K562 (cell line): ENCODE measurements around the gene BZW2. TPM values are rescaled to one million over a fixed set of nuclear protein-coding genes. Genes with fewer than 3 reads are reported as not detected.

Experiments
- ATAC-seq: fragments of 200-7000 bp; cut with Tn5 transposase; 3 replicates; pipeline ENCODE4 v1.9.1; 2020; ENCODE audit warnings: moderate library complexity
- BruUV-seq: library from RNA; stranded (reverse); fragments of 400-500 nt; replicated peaks from 2 replicates; lab custom pipeline; 2021; lab: Mats Ljungman, UMichigan
- CTCF ChIA-PET: fragments of 300-600 bp; formaldehyde crosslinking; extraction: SDS; loops from one replicate; lab custom pipeline; 2021; ENCODE audit warnings: low intra/inter-chr PET ratio; lab: Yijun Ruan, JAX
- POLR2A ChIA-PET: fragments of 300-600, 350-650 bp; sonication (Branson Sonifier 250); formaldehyde crosslinking; extraction: SDS; loops from one replicate; lab custom pipeline; 2021; ENCODE audit warnings: antibody characterized with exemption, inconsistent platforms; lab: Yijun Ruan, JAX
- DNase-seq, 4 experiments: peaks; one replicate each; pipeline versions ENCODE4 v3.0.0 to v3.0.0-alpha.2; 2011 to 2018; ENCODE audit warnings: low spot score in 3 of 4, mixed read lengths in 3 of 4; ENCODE audit errors: extremely low read depth in 1 of 4
- FAIRE-seq: peaks from 2 replicates; lab custom pipeline; 2011; peaks lifted over from hg19 to GRCh38; lab: Jason Lieb, UNC
- H2AFZ ChIP-seq: 2 replicates; pipeline ENCODE4 v1.6.0; 2011; ENCODE audit warnings: low read depth, low read length, control low read depth, inconsistent platforms
- H3K27ac ChIP-seq: fragments of 200-600 bp; 3 replicates; pipeline ENCODE4 v1.8.0; 2011; ENCODE audit warnings: low read depth, mild to moderate bottlenecking, control low read depth, inconsistent platforms, low read length, moderate library complexity, mixed read lengths; ENCODE audit errors: extremely low read depth
- H3K27me3 ChIP-seq, 2 experiments: fragments of 300-600 bp in 1 of 2; 2 replicates in 1 of 2; 3 replicates in 1 of 2; pipeline versions ENCODE4 v1.6.0 to v1.8.0; 2011; ENCODE audit warnings: inconsistent platforms in 2 of 2, low read length in 2 of 2, mild to moderate bottlenecking in 1 of 2, mixed read lengths in 1 of 2, moderate library complexity in 1 of 2; ENCODE audit not compliant: control insufficient read depth in 2 of 2, insufficient read depth in 2 of 2
- H3K36me3 ChIP-seq: fragments of 300-600 bp; 3 replicates; pipeline ENCODE4 v1.8.0; 2011; ENCODE audit warnings: mild to moderate bottlenecking, low read length, inconsistent platforms; ENCODE audit not compliant: control insufficient read depth, insufficient read depth
- H3K4me1 ChIP-seq, 2 experiments: fragments of 200-600 bp in 1 of 2; replicated peaks in 1 of 2; 2 replicates in 1 of 2; 3 replicates in 1 of 2; pipeline versions ENCODE4 v1.5.1 to v1.8.0; 2011; ENCODE audit warnings: inconsistent platforms in 2 of 2, low read length in 2 of 2, mild to moderate bottlenecking in 1 of 2, mixed read lengths in 1 of 2, moderate library complexity in 1 of 2; ENCODE audit not compliant: control insufficient read depth in 2 of 2, insufficient read depth in 2 of 2
- H3K4me2 ChIP-seq: 2 replicates; pipeline ENCODE4 v1.6.1; 2011; ENCODE audit warnings: low read length, control low read depth, inconsistent platforms, mixed read lengths; ENCODE audit not compliant: insufficient read depth
- H3K4me3 ChIP-seq: fragments of 200-600 bp; sonication (generic), shearing (Covaris generic); 2 replicates; pipeline ENCODE4 v1.5.1; 2016; ENCODE audit warnings: control low read depth, inconsistent platforms
- H3K79me2 ChIP-seq: fragments of 200-600 bp; 3 replicates; pipeline ENCODE4 v1.8.0; 2011; ENCODE audit warnings: low read length, inconsistent platforms; ENCODE audit not compliant: control insufficient read depth, insufficient read depth
- H3K9ac ChIP-seq, 2 experiments: 2 replicates each; pipeline versions ENCODE4 v1.6.0 to v1.6.1; 2011; ENCODE audit warnings: low read depth in 2 of 2, low read length in 2 of 2, control low read depth in 1 of 2, inconsistent platforms in 1 of 2, mild to moderate bottlenecking in 1 of 2, mixed read lengths in 1 of 2; ENCODE audit not compliant: insufficient read depth in 1 of 2
- H3K9me1 ChIP-seq: one replicate; pipeline ENCODE4 v1.6.0; 2011; ENCODE audit warnings: inconsistent platforms, mild to moderate bottlenecking, low read length, moderate library complexity; ENCODE audit not compliant: control insufficient read depth, insufficient read depth
- H3K9me3 ChIP-seq: replicated peaks from 2 replicates; pipeline ENCODE4 v1.5.1; 2011; ENCODE audit warnings: low read depth, low read length, inconsistent platforms; ENCODE audit not compliant: control insufficient read depth, insufficient read depth
- H4K20me1 ChIP-seq: replicated peaks from 2 replicates; pipeline ENCODE4 v1.6.1; 2011; ENCODE audit warnings: low read length, inconsistent platforms, mixed read lengths; ENCODE audit not compliant: control insufficient read depth, insufficient read depth
- BRD9 ChIP-seq: fragments of 450-650 bp; IDR thresholded peaks from 2 replicates; pipeline ENCODE4 v1.6.1; 2018; ENCODE audit warnings: low read depth; ENCODE audit not compliant: partially characterized antibody
- CBX2 ChIP-seq: fragments of 200-600 bp; sonication (generic); IDR thresholded peaks from one replicate; pipeline ENCODE4 v1.6.1; 2012; ENCODE audit warnings: mild to moderate bottlenecking, low read length, inconsistent platforms; ENCODE audit not compliant: insufficient read depth, poor library complexity, severe bottlenecking
- ELF4 ChIP-seq: fragments of 450-650 bp; formaldehyde crosslinking; IDR thresholded peaks from 2 replicates; pipeline ENCODE4 v1.4.0; 2022; ENCODE audit warnings: missing genetic modification characterization
- GABPA ChIP-seq: fragments of 200-800 bp; sonication (Bioruptor generic); conservative IDR thresholded peaks from 2 replicates; pipeline ENCODE4 v1.6.1; 2016; ENCODE audit warnings: low read depth, missing genetic modification characterization, missing compliant biosample characterization
- WGBS: fragments of 100-300 bp; shearing (Covaris generic); methylation state at CpG from one replicate; pipeline ENCODE4 v1.1.6; 2016; ENCODE audit warnings: low coverage, mixed read lengths; ENCODE audit not compliant: insufficient coverage; ENCODE audit errors: missing lambda C conversion rate; 5-methylcytosine and 5-hydroxymethylcytosine counted together
- in situ Hi-C: fragments of 300-500 bp; cut with MboI; formaldehyde crosslinking; loops from 4 replicates; pipeline ENCODE4 v1.15.0; 2018; ENCODE audit warnings: inconsistent platforms, mixed read lengths
- intact Hi-C: fragments of 100-400 bp; cut with micrococcal nuclease; formaldehyde crosslinking; loops from 2 replicates; pipeline ENCODE4 v1.14.2; 2022
- polyA plus RNA-seq, 8 experiments: library from polyadenylated mRNA; depleted of rRNA in 4 of 8; stranded (reverse) in 5 of 8; unstranded in 3 of 8; fragments of >200 nt; fragmentation: Nextera tagmentation in 2 of 8; fragmentation: Illumina TruSeq in 1 of 8; extraction: Ambion mirVana in 2 of 8; extraction: Trizol in 1 of 8; gene quantifications; 2 replicates each; pipeline versions ENCODE4 v1.2.1 to v1.2.3, GENCODE V29; 2011 to 2014; ENCODE audit warnings: inconsistent platforms in 1 of 8, missing spikeins in 1 of 8
- total RNA-seq, 7 experiments: library from RNA; depleted of rRNA in 6 of 7; stranded (reverse); fragments of >200 nt in 6 of 7; fragmentation: Illumina TruSeq in 2 of 7; extraction: Trizol in 2 of 7; gene quantifications; 2 replicates each; pipeline versions ENCODE4 v1.2.1 to v1.2.3, GENCODE V29; 2011 to 2021; ENCODE audit warnings: low replicate concordance in 1 of 7
- TF ChIP-seq, protein P1 (sequence below): fragments of 450-650 bp; conservative IDR thresholded peaks from 2 replicates; pipeline ENCODE4 v1.6.1; 2016; ENCODE audit warnings: missing genetic modification characterization, low read depth, mild to moderate bottlenecking, missing compliant biosample characterization, moderate library complexity

Gene BZW2
- total and polyA plus RNA-seq, 9 of the 15 experiments (the other 6 are each of a cell fraction or from before 2014, with no cell fraction given): 140 to 316 (median 173) TPM

DNA sequence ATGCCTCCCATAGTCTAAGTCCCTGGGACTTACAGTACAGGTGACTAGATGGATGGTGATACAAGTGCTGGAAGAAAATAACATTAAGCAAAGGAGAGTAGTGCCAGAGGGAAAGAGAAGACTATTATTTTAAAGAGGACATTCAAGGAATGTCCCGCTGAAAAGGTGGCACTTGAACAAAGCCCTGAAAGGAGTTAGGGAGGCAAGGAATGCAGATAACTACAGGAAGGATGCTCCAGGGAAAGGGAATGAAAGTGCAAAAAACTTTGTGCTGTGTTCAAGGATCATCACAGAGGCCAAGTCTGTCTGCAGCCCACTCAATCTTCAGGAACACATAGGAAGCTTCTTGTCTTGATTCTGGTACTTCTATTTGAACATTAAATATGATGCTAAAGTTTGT is 15.3 kb upstream of the BZW2 start (continued):
- TF ChIP-seq BRD9 (no peak), ELF4 (CRISPR knock-in tag) (no peak)
- TF ChIP-seq, protein P1, sequence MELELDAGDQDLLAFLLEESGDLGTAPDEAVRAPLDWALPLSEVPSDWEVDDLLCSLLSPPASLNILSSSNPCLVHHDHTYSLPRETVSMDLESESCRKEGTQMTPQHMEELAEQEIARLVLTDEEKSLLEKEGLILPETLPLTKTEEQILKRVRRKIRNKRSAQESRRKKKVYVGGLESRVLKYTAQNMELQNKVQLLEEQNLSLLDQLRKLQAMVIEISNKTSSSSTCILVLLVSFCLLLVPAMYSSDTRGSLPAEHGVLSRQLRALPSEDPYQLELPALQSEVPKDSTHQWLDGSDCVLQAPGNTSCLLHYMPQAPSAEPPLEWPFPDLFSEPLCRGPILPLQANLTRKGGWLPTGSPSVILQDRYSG (tag): no peak
- TF ChIP-seq, all 486 proteins: peak for 0

DNA sequence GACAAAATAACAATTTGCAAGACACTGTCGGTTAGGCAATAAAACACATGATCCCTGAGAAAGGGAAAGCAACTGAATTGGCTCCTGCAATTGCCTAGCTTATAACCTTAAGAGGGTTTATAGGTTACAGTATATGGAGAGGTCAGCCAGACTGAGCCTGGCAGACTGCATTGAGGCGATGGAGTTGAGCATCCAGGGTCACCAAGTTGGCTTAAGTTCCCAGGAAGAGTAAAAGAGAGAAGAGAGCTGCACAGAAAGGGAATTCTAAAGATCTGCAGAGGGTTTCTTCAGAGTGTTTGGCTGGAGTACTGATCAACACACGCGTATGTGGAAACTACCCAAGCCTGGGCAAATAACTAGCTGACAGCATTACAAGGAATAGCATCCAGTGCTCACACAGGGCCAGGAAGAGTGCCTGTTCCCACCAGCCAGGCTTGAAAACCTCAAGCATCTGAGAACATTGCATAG is 11.7 kb upstream of the BZW2 start:
- H3K9me3 ChIP-seq: no peaks in the 10 kb centered on the region
- in situ Hi-C loops: no loop called here
- DNase-seq (no peak), ATAC-seq (no peak), FAIRE-seq (no peak)
- H2AFZ ChIP-seq: no peak overlapping the region
- H3K9ac ChIP-seq: no peak overlapping the region
- TF ChIP-seq CBX2: no peak
- no peak for TF ChIP-seq GABPA (tag)
- H3K4me3 ChIP-seq: no peak overlapping the region
- CTCF ChIA-PET: no interaction called here
- no peaks in the 10 kb centered on the region for H4K20me1 ChIP-seq
- no peaks in the 10 kb centered on the region for H3K4me1 ChIP-seq
- intact Hi-C loops: no loop called here
- peaks cover 53% of the 10 kb centered on the region for H3K36me3 ChIP-seq
- no peaks in the 10 kb centered on the region for H3K27me3 ChIP-seq
- WGBS: 91% methylated on average over 4 of the region's 4 CpGs
- H3K9me1 ChIP-seq: no peaks in the 10 kb centered on the region
- BruUV-seq: no TSS peak
- H3K4me2 ChIP-seq: no peak overlapping the region
- H3K27ac ChIP-seq: no peak overlapping the region
- H3K79me2 ChIP-seq: peaks cover 37% of the 10 kb centered on the region
- POLR2A ChIA-PET: interaction anchor here (1.0 to 1.7 kb wide), 3 partner anchors 11 to 12 kb away, joined by 4 to 8 read pairs (median 4); partner anchors contain the start of genes ANKMY2 and BZW2
